ENCODE measurements around the gene VGLL4. TPM values are rescaled to one million over a fixed set of nuclear protein-coding genes. Genes with fewer than 3 reads are reported as not detected.

VGLL4 gene
- total RNA-seq, 1 experiment from 2014 or later, result 26.9 TPM

- Histone ChIP-seq H2AFZ (ENCODE audit: low read depth, low read length, poor library complexity, severe bottlenecking) (no peak overlapping the region), H3K9me2 (ENCODE audit: insufficient read depth) (no peaks in the 10 kb centered on the region), H3K27me3 (ENCODE audit: insufficient read depth, low read length) (no peaks in the 10 kb centered on the region), H3K4me1 (ENCODE audit: control insufficient read depth in 1 of 2, insufficient read depth in 2 of 2, low read length in 2 of 2) (no peaks in the 10 kb centered on the region), H3K79me2 (ENCODE audit: insufficient read depth, low read length) (peaks cover 21% of the 10 kb centered on the region; the same call in 1 of the 2 replicates), H4K20me1 (ENCODE audit: insufficient read depth) (no peaks in the 10 kb centered on the region), H3K4me3 (replicated peaks in 1 of 2; ENCODE audit: low read depth in 1 of 2, low read length in 2 of 2) (no peak overlapping the region), H3K27ac (ENCODE audit: low read depth, low read length) (no peak overlapping the region), H3K9me3 (ENCODE audit: control insufficient read depth in 1 of 2, insufficient read depth in 1 of 2, low read depth in 1 of 2, low read length in 2 of 2) (no peaks in the 10 kb centered on the region), H3K36me3 (ENCODE audit: control insufficient read depth in 1 of 2, insufficient read depth in 2 of 2, low read length in 2 of 2) (no peaks in the 10 kb centered on the region), H3K4me2 (ENCODE audit: low read length) (no peak overlapping the region), H3K9ac (ENCODE audit: low read length) (no peak overlapping the region)
- ATAC-seq, result no peak
- RAD21 ChIA-PET (ENCODE audit: low non-redundant PET in 1 of 2, low total read pairs in 2 of 2, uncharacterized antibody in 2 of 2, unreplicated experiment in 2 of 2), result no interaction called here
- no peak for TF ChIP-seq JUND (IDR thresholded peaks at IDR 0.05)
- no peak for TF ChIP-seq ELF1 (IDR thresholded peaks at IDR 0.05; ENCODE audit: borderline replicate concordance, low read depth)
- no peak for TF ChIP-seq CBX3 (IDR thresholded peaks at IDR 0.05; ENCODE audit: low read depth)
- TF ChIP-seq SP1 (IDR thresholded peaks at IDR 0.05; ENCODE audit: low read depth), result no peak
- no peak for TF ChIP-seq SIN3A (IDR thresholded peaks at IDR 0.05; ENCODE audit: low read depth)
- TF ChIP-seq ZNF274 (IDR thresholded peaks at IDR 0.05; ENCODE audit: low read depth, low read length), result no peak
- no peak for TF ChIP-seq CTCF (IDR thresholded peaks at IDR 0.05 in 2 of 3, conservative IDR thresholded peaks at IDR 0.05 in 1 of 3; ENCODE audit: borderline replicate concordance in 1 of 3, insufficient read depth in 1 of 3, low read depth in 2 of 3, low read length in 2 of 3)
- no peak for TF ChIP-seq ATF3 (IDR thresholded peaks at IDR 0.05)
- TF ChIP-seq POLR2A (IDR thresholded peaks at IDR 0.05; ENCODE audit: borderline replicate concordance, extremely low read depth, insufficient read depth, insufficient read length), result no peak
- intact Hi-C loops (cut with micrococcal nuclease), result no loop called here
- no TSS peak for BruUV-seq (replicated peaks)
- CTCF ChIA-PET, result no interaction called here
- DNase-seq (ENCODE audit: low read depth, low spot score), result no peak
- POLR2A ChIA-PET, result no interaction called here
These were observed 35.9 kb downstream of the VGLL4 start for GRCh38 chr3:11607816-11608215.
